Vagina (tissue), 2 donors: ENCODE data around the gene ANTXR1.

Experiments used
- CTCF ChIP-seq, 3 experiments: fragments of 450-650 bp in 2 of 3; fragments of 200-600 bp in 1 of 3; sonication (generic) in 1 of 3; IDR thresholded peaks; one replicate each; pipeline ENCODE4 v1.5.1; 2017 to 2019; ENCODE audit warnings: antibody characterized with exemption in 3 of 3, mild to moderate bottlenecking in 2 of 3, moderate library complexity in 2 of 3
- POLR2A ChIP-seq, 2 donors: fragments of 450-650 bp; IDR thresholded peaks; one replicate each; pipeline ENCODE4 v1.6.1; 2017; ENCODE audit warnings: antibody characterized with exemption in 2 of 2, mild to moderate bottlenecking in 2 of 2, moderate library complexity in 2 of 2
- POLR2AphosphoS5 ChIP-seq, 2 donors: sonication (generic); formaldehyde crosslinking; IDR thresholded peaks; one replicate each; pipeline ENCODE4 v1.9.0; 2017; ENCODE audit warnings: antibody characterized with exemption in 2 of 2, mild to moderate bottlenecking in 2 of 2, low read depth in 1 of 2; ENCODE audit not compliant: insufficient read depth in 1 of 2

GRCh38 chr2:69055688-69056470 is 42.9 kb downstream of the ANTXR1 start:
- TF ChIP-seq CTCF (IDR thresholded peaks at IDR 0.05): no peak
- TF ChIP-seq POLR2A (IDR thresholded peaks at IDR 0.05): no peak
- no peak for TF ChIP-seq POLR2AphosphoS5 (IDR thresholded peaks at IDR 0.05; ENCODE audit: insufficient read depth in 1 of 2, low read depth in 1 of 2)
